Muscle layer of colon (tissue), 2 donors: ENCODE measurements around the gene PTPRD.

Source experiments
- H3K27ac ChIP-seq: one replicate; pipeline ENCODE4 v1.7.0; 2013; ENCODE audit warnings: low read depth, mild to moderate bottlenecking, low read length, moderate library complexity
- H3K27me3 ChIP-seq, 2 donors: one replicate each; pipeline ENCODE4 v1.7.0; 2013; ENCODE audit warnings: low read length in 2 of 2, mild to moderate bottlenecking in 2 of 2; ENCODE audit not compliant: insufficient read depth in 2 of 2, control insufficient read depth in 1 of 2
- H3K36me3 ChIP-seq: one replicate; pipeline ENCODE4 v1.7.0; 2013; ENCODE audit warnings: mild to moderate bottlenecking, low read length; ENCODE audit not compliant: insufficient read depth
- H3K4me1 ChIP-seq: one replicate; pipeline ENCODE4 v1.7.0; 2013; ENCODE audit warnings: mild to moderate bottlenecking, low read length; ENCODE audit not compliant: insufficient read depth
- H3K4me3 ChIP-seq, 2 donors: one replicate each; pipeline ENCODE4 v1.7.0; 2013; ENCODE audit warnings: low read length in 2 of 2, low read depth in 1 of 2, mild to moderate bottlenecking in 1 of 2, moderate library complexity in 1 of 2
- H3K9ac ChIP-seq: one replicate; pipeline ENCODE4 v1.7.0; 2013; ENCODE audit warnings: low read length
- H3K9me3 ChIP-seq: one replicate; pipeline ENCODE4 v1.7.0; 2013; ENCODE audit warnings: mild to moderate bottlenecking, low read length
- donor health status: abdominal sarcoma.
- donor health status: Adenocarcinoma of cecum.

The PTPRD gene

GRCh38 chr9:8887369-8887768, 1725.4 kb downstream of the PTPRD start:
- no peak overlapping the region for H3K9ac ChIP-seq
- no peak overlapping the region for H3K4me3 ChIP-seq
- H3K36me3 ChIP-seq, result no peaks in the 10 kb centered on the region
- no peak overlapping the region for H3K27ac ChIP-seq
- H3K4me1 ChIP-seq, result no peaks in the 10 kb centered on the region
- H3K9me3 ChIP-seq, result no peaks in the 10 kb centered on the region
- H3K27me3 ChIP-seq, result no peaks in the 10 kb centered on the region

GRCh38 chr9:8883321-8883720, 1729.5 kb downstream of the PTPRD start:
- Histone ChIP-seq H3K27ac (no peak overlapping the region), H3K9ac (no peak overlapping the region), H3K36me3 (no peaks in the 10 kb centered on the region)

GRCh38 chr9:8880060-8880459, 1732.7 kb downstream of the PTPRD start:
- Histone ChIP-seq H3K4me3 (no peak overlapping the region), H3K27me3 (no peaks in the 10 kb centered on the region), H3K27ac (no peak overlapping the region), H3K9me3 (no peaks in the 10 kb centered on the region), H3K4me1 (no peaks in the 10 kb centered on the region), H3K36me3 (no peaks in the 10 kb centered on the region), H3K9ac (no peak overlapping the region)

More at GRCh38 chr9:8883321-8883720, 1729.5 kb downstream of the PTPRD start:
- H3K4me3 ChIP-seq, result no peak overlapping the region
- no peaks in the 10 kb centered on the region for H3K27me3 ChIP-seq
- no peaks in the 10 kb centered on the region for H3K4me1 ChIP-seq
- no peaks in the 10 kb centered on the region for H3K9me3 ChIP-seq

- Histone ChIP-seq H3K9ac (no peak overlapping the region), H3K4me3 (no peak overlapping the region), H3K4me1 (no peaks in the 10 kb centered on the region), H3K36me3 (no peaks in the 10 kb centered on the region), H3K27me3 (no peaks in the 10 kb centered on the region), H3K27ac (no peak overlapping the region), H3K9me3 (no peaks in the 10 kb centered on the region)
These were observed 1733.5 kb downstream of the PTPRD start for GRCh38 chr9:8879284-8879683.

GRCh38 chr9:8877753-8878494, 1734.9 kb downstream of the PTPRD start:
- Histone ChIP-seq H3K27ac (no peak overlapping the region), H3K4me1 (no peaks in the 10 kb centered on the region), H3K36me3 (no peaks in the 10 kb centered on the region), H3K9me3 (no peaks in the 10 kb centered on the region), H3K27me3 (no peaks in the 10 kb centered on the region), H3K4me3 (no peak overlapping the region), H3K9ac (no peak overlapping the region)

GRCh38 chr9:8876303-8876702, 1736.5 kb downstream of the PTPRD start:
- H3K9me3 ChIP-seq, result no peaks in the 10 kb centered on the region
- no peaks in the 10 kb centered on the region for H3K4me1 ChIP-seq
- H3K27ac ChIP-seq, result no peak overlapping the region
- no peaks in the 10 kb centered on the region for H3K27me3 ChIP-seq
- H3K36me3 ChIP-seq, result no peaks in the 10 kb centered on the region
- H3K9ac ChIP-seq, result no peak overlapping the region
- H3K4me3 ChIP-seq, result no peak overlapping the region

GRCh38 chr9:8874482-8874881, 1738.3 kb downstream of the PTPRD start:
- no peaks in the 10 kb centered on the region for H3K27me3 ChIP-seq
- no peak overlapping the region for H3K4me3 ChIP-seq
- H3K27ac ChIP-seq, result no peak overlapping the region
- H3K9me3 ChIP-seq, result no peaks in the 10 kb centered on the region
- no peaks in the 10 kb centered on the region for H3K4me1 ChIP-seq
- no peak overlapping the region for H3K9ac ChIP-seq
- H3K36me3 ChIP-seq, result no peaks in the 10 kb centered on the region

- Histone ChIP-seq H3K36me3 (no peaks in the 10 kb centered on the region), H3K9me3 (no peaks in the 10 kb centered on the region), H3K9ac (no peak overlapping the region), H3K27ac (no peak overlapping the region), H3K4me1 (no peaks in the 10 kb centered on the region), H3K27me3 (no peaks in the 10 kb centered on the region), H3K4me3 (no peak overlapping the region)
These were observed 1740.0 kb downstream of the PTPRD start for GRCh38 chr9:8872802-8873201.

- Histone ChIP-seq H3K27ac (no peak overlapping the region), H3K4me3 (no peak overlapping the region), H3K27me3 (no peaks in the 10 kb centered on the region), H3K36me3 (no peaks in the 10 kb centered on the region), H3K4me1 (no peaks in the 10 kb centered on the region), H3K9ac (no peak overlapping the region), H3K9me3 (no peaks in the 10 kb centered on the region)
These were observed 1740.9 kb downstream of the PTPRD start for GRCh38 chr9:8871796-8872445.

GRCh38 chr9:8871396-8871795, 1741.4 kb downstream of the PTPRD start:
- H3K36me3 ChIP-seq, result no peaks in the 10 kb centered on the region
- H3K27me3 ChIP-seq, result no peaks in the 10 kb centered on the region
- H3K9ac ChIP-seq, result no peak overlapping the region
- H3K4me1 ChIP-seq, result no peaks in the 10 kb centered on the region
- no peaks in the 10 kb centered on the region for H3K9me3 ChIP-seq
- H3K4me3 ChIP-seq, result no peak overlapping the region
- no peak overlapping the region for H3K27ac ChIP-seq

GRCh38 chr9:8869812-8870211, 1743.0 kb downstream of the PTPRD start:
- no peak overlapping the region for H3K27ac ChIP-seq
- H3K36me3 ChIP-seq, result no peaks in the 10 kb centered on the region
- H3K9me3 ChIP-seq, result no peaks in the 10 kb centered on the region
- no peaks in the 10 kb centered on the region for H3K4me1 ChIP-seq
- no peak overlapping the region for H3K4me3 ChIP-seq
- no peaks in the 10 kb centered on the region for H3K27me3 ChIP-seq
- H3K9ac ChIP-seq, result no peak overlapping the region

- H3K27me3 ChIP-seq, result no peaks in the 10 kb centered on the region
- no peaks in the 10 kb centered on the region for H3K4me1 ChIP-seq
- H3K9ac ChIP-seq, result no peak overlapping the region
- H3K36me3 ChIP-seq, result no peaks in the 10 kb centered on the region
- H3K27ac ChIP-seq, result no peak overlapping the region
- H3K9me3 ChIP-seq, result no peaks in the 10 kb centered on the region
- H3K4me3 ChIP-seq, result no peak overlapping the region
These were observed 1744.2 kb downstream of the PTPRD start for GRCh38 chr9:8868632-8869031.
